GM12891 (cell line): ENCODE results near the gene WWC2.

ENCODE experiments used
- POLR2A ChIP-seq: IDR thresholded peaks from 2 replicates; pipeline ENCODE4 v1.6.1; 2011; ENCODE audit warnings: low read depth, low read length, control low read depth
- POLR2AphosphoS5 ChIP-seq: IDR thresholded peaks from 2 replicates; pipeline ENCODE4 v1.6.1; 2011; ENCODE audit warnings: low read depth, low read length, control low read depth
- SPI1 ChIP-seq: IDR thresholded peaks from 2 replicates; pipeline ENCODE4 v1.6.1; 2011; ENCODE audit warnings: low read depth, low read length, control low read depth
- TAF1 ChIP-seq: IDR thresholded peaks from 2 replicates; pipeline ENCODE4 v1.6.1; 2011; ENCODE audit warnings: low read depth, low read length, control low read depth

DNA sequence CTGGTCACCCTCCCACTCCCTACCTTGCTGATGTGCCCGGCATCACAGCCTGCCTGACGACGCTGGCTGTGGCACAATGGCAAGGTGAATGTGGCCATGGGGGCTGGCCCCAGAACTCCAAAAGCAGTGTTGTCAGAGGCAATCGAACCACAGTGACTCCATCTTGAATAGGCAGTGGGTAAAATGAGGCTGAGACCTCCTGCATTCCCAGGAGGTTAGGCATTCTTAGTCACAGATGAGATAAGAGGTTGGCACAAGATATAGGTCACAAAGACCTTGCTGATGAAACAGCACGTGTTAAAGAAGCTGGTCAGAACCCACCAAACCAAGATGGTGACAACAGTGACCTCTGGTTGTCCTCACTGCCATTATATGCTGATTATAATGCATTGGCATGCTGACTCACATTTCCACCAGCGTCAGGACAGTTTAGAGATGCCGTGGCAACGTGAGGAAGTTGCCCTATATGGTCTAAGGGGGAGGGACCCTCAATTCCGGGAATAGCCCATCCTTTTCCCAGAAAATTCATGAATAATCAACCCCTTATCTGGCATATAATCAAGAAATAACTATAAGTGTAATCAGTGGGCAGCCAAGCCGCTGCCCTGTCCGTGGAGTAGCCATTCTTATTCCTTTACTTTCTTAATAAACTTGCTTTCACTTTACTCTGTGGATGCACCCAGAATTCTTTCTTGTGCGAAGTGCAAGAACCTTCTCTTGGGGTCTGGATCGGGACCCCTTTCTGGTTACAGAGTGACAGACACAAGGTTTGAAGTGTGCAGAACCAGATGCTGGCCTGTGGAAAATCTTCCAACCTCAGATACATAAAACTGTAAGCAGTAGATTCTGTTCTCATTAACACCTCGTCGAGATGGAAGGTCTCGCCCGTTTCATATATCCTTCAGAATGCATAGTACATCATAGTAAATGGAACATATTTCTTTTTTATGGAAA, 249.9 kb downstream of the WWC2 start:
- no peak for TF ChIP-seq POLR2A
- TF ChIP-seq POLR2AphosphoS5, result no peak
- TF ChIP-seq TAF1, result no peak
- no peak for TF ChIP-seq SPI1
